ENCODE results near the gene GPAT2. TPM values are rescaled to one million over a fixed set of nuclear protein-coding genes. Genes with fewer than 3 reads are reported as not detected.
"Not testable (repeated sequence)": the region's sequence is repeated elsewhere in the genome, so short reads cannot be mapped to it uniquely, and the experiment has no call there.

Gene GPAT2
- polyA plus RNA-seq, 5 donors, result 1.2 to 6.0 (median 4.2) TPM

DNA sequence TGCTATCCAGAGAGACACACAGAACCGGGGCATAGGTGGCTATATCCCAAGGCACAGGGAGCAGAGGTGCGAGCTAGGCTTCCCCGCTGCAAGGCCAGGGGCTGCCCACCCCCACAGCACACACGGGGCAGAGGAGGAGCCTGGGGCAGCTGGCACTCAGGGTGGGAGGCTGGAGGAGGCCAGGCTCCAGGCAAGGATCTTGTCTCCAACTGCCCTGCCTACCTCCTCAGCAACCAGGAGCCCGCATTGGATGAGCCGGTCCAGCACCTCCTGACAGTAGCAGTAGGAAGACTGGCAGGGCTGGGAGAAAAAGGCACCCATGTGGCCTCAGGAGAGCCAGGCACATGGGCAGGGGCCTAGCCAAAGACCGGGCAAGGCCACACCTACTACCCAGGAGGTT is 11.0 kb downstream of the GPAT2 start:
- not testable (repeated sequence) for DNase-seq

DNA sequence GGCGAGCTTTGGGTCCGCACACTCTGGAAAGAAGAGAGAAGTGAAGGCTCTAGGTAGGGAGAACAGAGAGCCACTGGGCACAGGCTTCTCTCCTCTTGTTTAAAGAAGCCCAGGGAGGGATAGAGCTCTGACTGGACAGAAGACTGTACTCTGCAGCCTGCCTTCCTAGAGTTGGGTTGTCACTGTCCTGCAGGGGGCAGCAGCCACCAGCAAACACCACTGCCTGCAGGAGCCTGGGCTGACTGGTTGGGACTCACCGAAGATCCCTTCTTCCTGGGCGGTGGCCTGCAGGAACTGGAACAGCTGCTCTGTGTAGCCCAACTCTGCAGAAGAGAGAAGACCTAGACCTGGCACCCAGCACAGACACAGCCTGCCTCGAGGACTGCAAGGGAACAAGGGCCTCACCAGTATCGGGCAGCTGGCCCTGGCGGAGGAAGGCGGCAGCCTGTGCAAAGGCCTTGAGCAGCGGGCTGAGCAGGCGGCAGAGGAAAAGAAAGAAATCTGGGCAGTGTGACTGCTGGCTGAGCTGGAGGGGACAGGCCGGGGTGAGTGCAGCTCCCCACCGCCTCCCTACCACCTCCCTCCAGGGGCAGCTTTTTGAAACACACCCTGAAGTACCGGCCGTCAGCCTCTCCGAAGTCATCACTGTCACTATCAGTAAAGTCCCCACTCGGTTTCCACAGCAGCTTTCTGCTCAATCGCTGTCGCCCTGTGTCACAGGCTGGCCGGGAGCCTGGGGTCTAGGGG is 11.8 kb downstream of the GPAT2 start:
- peak; percentile 47 to 61 for DNase-seq

DNA sequence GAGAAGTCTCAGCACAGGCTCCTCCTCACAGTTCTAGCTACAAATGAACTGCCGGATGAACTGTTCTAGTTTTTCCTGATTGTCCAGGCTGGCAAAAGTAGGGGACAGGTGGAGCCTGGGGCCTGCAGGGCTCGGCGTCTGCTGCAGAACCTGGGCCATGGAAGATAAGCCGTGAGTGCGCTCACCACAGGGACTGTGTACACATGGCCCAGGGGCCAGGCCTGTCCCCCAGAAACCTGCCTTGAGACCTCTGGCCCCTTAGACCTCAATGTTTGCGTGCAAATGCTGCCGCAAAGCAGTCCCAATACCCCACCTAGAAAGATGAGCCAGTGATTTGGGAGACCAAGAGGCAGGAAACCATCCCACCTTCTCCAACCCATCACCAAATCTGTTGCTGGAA is 12.6 kb downstream of the GPAT2 start:
- DNase-seq, result not testable (repeated sequence)

- not testable (repeated sequence) for DNase-seq
Observed at GRCh38 chr2:96021142-96021541, 13.6 kb downstream of the GPAT2 start.

DNA sequence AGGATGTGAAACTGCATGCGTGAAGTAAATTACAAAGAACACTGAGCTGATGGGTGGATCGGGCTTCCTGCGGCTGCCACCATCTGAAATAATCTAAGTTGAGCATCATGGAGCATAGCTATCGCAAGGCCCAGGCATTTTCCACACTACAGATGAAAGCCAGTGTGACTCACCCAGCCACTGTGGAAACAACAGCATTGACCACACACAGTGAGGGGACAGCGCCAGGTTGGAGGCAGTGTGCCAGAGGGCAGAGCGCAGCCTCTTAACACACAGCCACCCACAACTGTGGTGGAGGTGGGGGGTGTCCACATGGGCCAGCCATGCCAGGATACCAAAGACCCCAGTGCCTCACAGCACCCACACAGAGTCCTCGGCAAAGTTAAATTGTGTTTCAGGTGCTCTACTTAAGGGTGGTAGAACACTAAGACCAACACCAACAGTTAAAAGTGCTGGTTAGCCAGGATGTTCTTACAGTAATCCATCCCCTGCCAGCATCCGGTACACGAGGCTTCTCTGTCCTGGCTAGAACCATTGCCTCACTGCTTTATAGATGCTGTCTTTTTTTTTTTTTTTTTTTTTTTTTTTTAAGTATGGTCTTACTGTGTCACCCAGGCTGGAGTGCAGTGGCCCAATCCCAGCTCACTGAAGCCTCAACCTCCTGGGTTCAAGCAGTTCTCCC is 14.7 kb downstream of the GPAT2 start:
- DNase-seq, result not testable (repeated sequence)

DNA sequence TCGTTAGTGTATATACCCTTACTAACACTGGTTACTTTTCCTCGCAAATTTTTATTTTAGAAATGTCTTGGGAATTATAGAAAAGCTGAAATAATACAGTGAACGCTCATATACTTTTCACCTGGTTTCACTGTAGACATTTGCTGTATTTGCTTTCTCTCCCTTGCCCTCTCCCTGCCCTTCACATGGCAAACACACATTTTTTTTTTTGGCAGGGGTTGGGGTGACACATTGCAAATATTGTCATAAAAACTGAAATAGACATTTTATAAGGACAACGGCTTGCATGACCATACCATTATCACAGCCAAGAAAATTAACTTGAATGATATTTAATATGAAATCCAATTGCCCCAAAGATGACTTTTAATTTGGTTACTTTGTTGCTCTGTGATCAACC is 18.4 kb downstream of the GPAT2 start:
- DNase-seq, result not testable (repeated sequence)

- not testable (repeated sequence) for DNase-seq
Observed at GRCh38 chr2:96012792-96013264, 21.9 kb downstream of the GPAT2 start.

- DNase-seq, result not testable (repeated sequence)
Observed at GRCh38 chr2:96012086-96012791, 22.5 kb downstream of the GPAT2 start.

DNA sequence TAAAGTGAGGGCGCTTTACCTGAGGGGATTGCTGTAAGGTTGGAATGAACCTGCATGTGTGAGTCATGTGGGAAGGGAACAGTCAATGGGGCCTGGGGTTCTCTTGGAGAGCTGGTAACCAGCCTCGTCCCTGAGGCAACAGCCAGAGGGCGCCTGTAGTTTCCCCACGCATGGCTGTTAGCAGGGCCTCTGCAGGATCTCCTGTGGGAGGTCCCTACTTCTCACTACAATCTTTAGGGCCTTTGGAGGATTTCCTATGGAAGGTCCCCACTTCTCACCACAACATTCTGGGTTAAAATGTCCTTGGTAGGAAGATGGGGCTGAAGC is 23.6 kb downstream of the GPAT2 start:
- not testable (repeated sequence) for DNase-seq

- DNase-seq, result peak; percentile 88
Observed at GRCh38 chr2:96010320-96011128, 24.2 kb downstream of the GPAT2 start.

- DNase-seq, result peak in 1 of 2 donors; percentile 14
Observed at GRCh38 chr2:96009833-96010232, 24.9 kb downstream of the GPAT2 start.

GRCh38 chr2:96008051-96008450 is 26.7 kb downstream of the GPAT2 start:
- not testable (repeated sequence) for DNase-seq

GRCh38 chr2:96006248-96006647 is 28.5 kb downstream of the GPAT2 start:
- DNase-seq, result not testable (repeated sequence)

DNA sequence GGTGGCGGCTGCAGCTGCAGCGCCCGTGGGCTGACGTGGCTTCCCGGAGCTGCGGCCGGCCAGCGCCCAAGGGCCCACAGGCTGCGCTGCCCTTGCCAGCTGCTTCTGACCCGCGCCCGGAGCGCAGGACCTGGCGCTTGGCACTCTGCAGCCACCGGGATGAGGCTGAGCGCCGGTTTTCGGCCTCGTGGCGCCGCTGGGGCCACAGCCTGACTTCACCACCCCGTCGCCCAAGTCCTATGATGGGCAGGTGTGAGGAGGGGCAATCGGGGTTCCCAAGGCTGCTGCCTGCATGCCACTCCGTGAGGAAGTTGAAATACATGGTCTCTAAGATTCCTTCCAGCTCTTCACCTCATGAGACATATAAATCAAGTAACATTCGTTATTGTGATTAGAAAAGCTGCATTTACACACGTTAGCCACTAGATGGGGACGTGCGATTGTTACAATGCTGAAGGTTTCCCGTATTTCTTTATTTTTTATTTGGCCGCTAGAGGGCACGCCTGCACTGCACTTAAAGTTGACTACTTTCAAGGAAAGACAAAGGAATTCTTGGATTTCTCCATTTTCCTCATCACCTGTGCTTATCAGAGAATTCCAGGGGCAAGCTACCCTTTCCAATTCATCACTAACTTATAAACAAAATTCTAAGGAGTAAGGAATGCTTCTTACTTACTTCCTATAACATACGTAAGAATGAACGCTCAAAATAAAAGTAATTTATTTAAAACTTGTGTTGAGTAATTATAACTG is 42.0 kb downstream of the GPAT2 start:
- peak; percentile 19 to 33 for DNase-seq

DNA sequence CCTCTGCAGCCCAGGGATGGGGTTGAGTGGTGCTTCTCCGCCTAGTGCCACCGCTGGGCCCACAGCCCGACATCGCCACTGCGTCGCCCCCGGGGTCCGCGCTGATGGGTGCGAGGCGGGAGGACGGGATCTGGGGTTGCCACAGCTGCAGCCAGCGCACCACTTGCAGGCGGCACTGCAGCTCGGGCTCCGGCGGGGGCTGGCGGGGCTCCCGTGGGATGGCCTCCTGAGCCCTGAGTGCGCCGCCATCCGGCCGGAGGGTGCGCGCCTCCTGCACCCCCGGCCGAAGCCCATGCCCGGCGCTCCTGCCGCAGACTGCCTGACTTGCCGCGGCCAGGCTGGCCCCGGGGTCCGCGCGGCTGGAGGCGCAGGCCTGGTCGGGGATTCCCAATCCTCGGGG is 42.6 kb downstream of the GPAT2 start:
- DNase-seq, result not testable (repeated sequence)

DNA sequence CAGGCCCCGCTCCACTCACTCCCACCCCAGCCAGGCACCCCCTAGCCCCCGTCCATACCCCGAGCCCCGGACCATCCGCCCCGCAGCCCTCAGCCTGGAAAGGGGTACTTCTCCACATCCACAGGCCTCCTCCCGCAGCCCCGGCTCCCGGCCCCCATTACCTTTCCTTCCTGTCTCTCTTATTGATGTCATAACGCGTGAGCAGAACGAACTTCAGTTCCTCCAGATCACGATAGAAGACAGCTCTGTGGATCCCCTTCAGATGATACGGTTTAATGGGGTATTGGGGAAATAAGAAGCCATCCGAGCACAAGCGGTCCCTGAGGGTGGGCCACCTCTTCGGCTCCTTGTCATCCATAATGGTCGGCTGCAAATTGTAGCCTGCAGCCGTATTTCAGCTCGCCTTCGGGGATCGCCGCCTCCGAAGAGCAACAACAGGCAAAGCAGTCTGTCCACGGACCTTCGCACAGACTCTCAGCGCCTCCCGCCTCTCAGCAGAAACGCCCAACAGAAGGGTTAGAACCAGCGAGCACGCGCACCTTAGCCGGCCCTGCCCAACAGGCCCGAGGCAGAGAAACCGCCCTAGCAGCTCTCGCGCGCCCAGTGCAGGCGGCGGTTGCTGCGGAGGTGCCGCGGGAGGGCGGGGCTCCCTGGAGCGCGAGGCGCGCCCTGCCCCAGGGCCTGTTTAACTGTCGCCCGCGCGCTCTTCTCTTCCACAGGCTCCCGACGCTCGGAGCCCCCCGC is 43.2 kb downstream of the GPAT2 start, which contains the start of gene ANKRD36C:
Gene ANKRD36C (minus strand): TSS at position 474 of the 744 bp plus-strand sequence. CDS start 116 bp downstream, at position 358.
- DNase-seq, result peak; percentile 27 to 36

- DNase-seq, result not testable (repeated sequence)
Observed at GRCh38 chr2:95990884-95991283, 43.8 kb downstream of the GPAT2 start.
